Astrocyte of the spinal cord (primary cell): Measurements from ENCODE around the gene PKHD1.

Experiments used
- DNase-seq: peaks from one replicate; pipeline ENCODE4 v3.0.0; 2011; ENCODE audit warnings: low read depth, low spot score
- H3K4me3 ChIP-seq: 2 replicates; pipeline ENCODE4 v1.5.1; 2011; ENCODE audit warnings: low read depth, mild to moderate bottlenecking, low read length, moderate library complexity
- CTCF ChIP-seq: IDR thresholded peaks from 2 replicates; pipeline ENCODE4 v1.5.1; 2012; ENCODE audit warnings: low read depth, mild to moderate bottlenecking, low read length, inconsistent platforms
- in situ Hi-C: cut with HindIII; loops from 2 replicates; pipeline ENCODE4 v1.10.0; 2017; ENCODE audit warnings: low sequenced_read_pairs

The PKHD1 gene

GRCh38 chr6:52045033-52045432, 42.4 kb downstream of the PKHD1 start:
- no peak overlapping the region for H3K4me3 ChIP-seq
- in situ Hi-C loops = no loop called here
- DNase-seq = no peak
- no peak for TF ChIP-seq CTCF

GRCh38 chr6:52042141-52042885, 45.1 kb downstream of the PKHD1 start:
- in situ Hi-C loops = no loop called here
- TF ChIP-seq CTCF = no peak
- no peak overlapping the region for H3K4me3 ChIP-seq
- DNase-seq = no peak

- no peak for TF ChIP-seq CTCF
- H3K4me3 ChIP-seq = no peak overlapping the region
- in situ Hi-C loops = no loop called here
- no peak for DNase-seq
Observed at GRCh38 chr6:52041134-52041533, 46.3 kb downstream of the PKHD1 start.

DNA sequence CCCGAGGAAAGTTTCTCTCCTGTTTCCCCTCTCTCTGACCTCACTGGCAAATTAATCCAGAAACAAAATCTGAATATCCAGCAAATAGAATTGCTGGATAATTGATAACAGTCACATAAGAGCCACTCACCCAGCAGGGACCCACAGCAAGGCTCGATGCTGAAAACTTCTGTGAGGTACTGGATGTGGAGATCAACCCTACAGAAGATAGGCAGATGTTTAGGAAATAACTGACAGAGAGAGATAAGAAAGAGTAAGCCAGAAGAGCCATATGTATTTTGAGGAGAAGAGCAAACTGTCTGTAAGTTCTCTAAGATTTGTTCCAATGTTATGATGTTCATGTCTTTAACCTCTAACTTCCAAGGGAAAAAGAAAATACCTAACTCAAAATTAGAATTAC, 59.7 kb downstream of the PKHD1 start:
- no peak overlapping the region for H3K4me3 ChIP-seq
- in situ Hi-C loops = no loop called here
- no peak for TF ChIP-seq CTCF
- DNase-seq = no peak

DNA sequence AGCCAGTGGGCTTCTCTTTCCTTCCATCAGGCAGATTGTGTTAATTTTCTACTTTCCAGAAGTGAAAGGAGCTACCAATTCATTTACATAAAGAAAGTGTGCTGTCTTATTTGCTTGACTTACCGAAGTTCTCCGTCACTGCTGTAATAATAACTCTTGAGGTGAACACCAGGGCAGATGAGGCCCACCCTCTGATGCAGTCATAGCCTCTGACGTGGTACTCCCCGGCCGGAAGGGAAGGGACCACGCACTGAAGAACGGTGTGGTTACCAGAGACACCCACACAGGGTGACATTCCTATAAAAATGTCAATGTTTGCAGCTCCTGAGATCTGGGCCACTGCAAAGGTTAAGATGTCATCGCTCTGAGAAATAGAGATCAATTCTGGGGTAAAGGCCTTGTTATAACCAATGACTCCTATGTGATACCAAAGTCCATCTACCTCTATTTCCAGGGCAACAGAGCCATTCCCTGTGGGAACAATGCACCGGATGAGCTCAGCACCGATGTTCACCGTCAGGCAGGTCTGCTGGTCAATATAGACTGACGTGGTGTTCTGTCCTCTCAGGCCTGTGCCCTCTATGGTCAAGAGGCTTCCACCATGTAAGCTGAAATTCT, 62.9 kb downstream of the PKHD1 start:
- in situ Hi-C loops = no loop called here
- TF ChIP-seq CTCF = no peak
- H3K4me3 ChIP-seq = no peak overlapping the region
- DNase-seq = no peak

- in situ Hi-C loops = no loop called here
- no peak for TF ChIP-seq CTCF
- DNase-seq = no peak
- no peak overlapping the region for H3K4me3 ChIP-seq
Observed at GRCh38 chr6:52022675-52023074, 64.7 kb downstream of the PKHD1 start.
